AG10803 (cell line): ENCODE data around the gene USP47.

Source experiments
- DNase-seq: peaks from one replicate; pipeline ENCODE4 v3.0.0; 2010; ENCODE audit warnings: low read depth
- H3K4me3 ChIP-seq: 2 replicates; pipeline ENCODE4 v1.5.1; 2011; ENCODE audit warnings: mild to moderate bottlenecking, low read length, control low read depth
- TF ChIP-seq, protein P1 (sequence below): conservative IDR thresholded peaks from 2 replicates; pipeline ENCODE4 v1.5.1; 2011; ENCODE audit warnings: mild to moderate bottlenecking, low read length, control low read depth, inconsistent platforms

The USP47 gene

DNA sequence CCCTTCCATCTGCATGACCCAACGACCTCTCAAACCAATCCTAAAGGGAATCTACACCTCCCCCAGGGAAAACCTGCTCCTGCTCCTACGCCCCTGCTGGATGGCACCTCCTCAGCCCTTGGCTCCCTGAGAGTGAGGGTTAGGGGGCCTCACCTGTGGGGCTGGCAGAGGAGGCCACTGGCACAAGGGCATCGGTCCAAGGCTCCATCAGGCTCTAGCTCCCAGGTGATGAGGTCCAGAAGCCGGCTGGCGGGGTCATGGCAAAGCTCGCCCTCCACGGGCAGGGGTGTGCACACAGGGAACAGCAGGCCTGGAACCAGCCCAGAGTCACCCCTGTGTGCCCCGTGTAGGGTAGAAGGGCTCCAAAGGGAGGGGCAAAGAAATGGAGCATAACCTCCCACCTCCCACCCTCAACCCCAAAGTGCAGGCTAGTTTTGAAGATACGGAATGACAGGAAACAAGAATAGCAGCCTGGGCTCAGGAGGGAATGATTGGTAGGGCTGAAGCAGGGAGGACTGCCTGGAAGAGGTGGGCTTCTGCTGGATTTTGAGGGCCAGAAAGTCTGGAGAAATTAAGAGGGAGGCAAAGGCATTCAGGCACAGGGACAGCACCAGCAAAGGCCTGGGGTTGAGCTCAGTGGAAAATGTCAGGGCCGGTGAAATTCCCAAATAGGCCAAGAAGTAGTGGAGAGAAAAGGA is 124.0 kb downstream of the USP47 start:
- no peak overlapping the region for H3K4me3 ChIP-seq
- no peak for DNase-seq
- TF ChIP-seq, protein P1, sequence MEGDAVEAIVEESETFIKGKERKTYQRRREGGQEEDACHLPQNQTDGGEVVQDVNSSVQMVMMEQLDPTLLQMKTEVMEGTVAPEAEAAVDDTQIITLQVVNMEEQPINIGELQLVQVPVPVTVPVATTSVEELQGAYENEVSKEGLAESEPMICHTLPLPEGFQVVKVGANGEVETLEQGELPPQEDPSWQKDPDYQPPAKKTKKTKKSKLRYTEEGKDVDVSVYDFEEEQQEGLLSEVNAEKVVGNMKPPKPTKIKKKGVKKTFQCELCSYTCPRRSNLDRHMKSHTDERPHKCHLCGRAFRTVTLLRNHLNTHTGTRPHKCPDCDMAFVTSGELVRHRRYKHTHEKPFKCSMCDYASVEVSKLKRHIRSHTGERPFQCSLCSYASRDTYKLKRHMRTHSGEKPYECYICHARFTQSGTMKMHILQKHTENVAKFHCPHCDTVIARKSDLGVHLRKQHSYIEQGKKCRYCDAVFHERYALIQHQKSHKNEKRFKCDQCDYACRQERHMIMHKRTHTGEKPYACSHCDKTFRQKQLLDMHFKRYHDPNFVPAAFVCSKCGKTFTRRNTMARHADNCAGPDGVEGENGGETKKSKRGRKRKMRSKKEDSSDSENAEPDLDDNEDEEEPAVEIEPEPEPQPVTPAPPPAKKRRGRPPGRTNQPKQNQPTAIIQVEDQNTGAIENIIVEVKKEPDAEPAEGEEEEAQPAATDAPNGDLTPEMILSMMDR, result no peak

DNA sequence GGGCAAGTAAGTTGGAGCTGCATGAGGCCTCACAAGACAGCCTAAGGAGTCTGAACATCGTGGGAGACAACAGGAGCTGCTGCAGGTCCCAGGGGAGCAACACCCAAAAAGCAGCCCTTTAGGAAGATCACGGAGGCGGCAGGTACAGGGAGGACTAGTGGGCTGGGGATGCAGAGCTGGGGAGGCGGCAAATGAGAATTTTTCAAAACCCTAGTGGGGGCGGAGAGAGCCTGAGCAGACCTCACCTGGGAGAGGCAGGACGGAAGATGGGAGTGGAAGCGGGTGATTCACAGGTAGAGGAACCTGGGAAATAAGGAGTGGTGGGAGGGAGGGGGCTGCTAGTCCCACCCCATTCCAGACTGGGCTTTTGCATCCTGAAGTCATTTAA is 124.6 kb downstream of the USP47 start:
- H3K4me3 ChIP-seq, result no peak overlapping the region
- TF ChIP-seq, protein P1, result no peak
- no peak for DNase-seq

DNA sequence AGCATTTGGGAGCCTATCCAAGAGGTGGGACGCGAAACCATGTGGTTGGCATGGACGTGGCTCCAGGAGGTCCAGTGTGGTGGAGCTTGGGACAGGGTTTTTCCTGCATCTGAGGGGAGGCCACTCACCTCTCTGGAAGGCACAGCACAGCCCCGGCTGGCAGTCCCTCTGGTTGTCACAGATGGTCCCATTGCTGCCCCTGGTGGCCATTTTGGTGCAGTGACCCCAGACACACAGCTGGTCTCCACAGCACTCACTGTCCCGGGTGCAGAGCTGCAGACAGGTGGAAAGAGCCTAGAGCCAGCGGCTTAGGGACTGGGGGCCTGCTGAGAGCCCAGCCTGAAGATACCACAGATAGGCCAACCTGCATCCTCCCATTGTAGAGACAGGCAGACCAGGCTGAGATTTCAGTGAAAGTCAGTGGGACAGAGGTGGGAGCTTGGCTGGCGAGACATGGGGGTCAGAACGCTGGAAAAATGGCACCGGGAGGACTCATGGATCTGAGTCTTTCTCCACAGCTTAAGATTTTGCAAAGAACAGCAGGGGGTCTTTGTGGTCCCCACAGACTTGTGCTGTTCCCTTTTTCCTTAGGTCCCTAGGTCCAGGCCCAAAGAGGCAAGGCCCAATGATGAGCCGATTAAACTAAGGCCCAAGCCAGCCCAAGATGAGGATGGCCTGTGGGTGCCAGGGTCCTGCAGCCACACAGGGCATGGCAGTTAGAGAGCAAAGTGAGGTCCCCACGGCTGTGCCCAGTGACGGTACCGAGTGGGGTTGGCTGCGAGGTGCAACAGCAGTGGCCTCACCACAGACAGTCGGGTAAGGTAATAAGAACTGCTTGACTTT is 125.3 kb downstream of the USP47 start:
- TF ChIP-seq, protein P1, result peak; percentile 66
- DNase-seq, result peak; percentile 30
- H3K4me3 ChIP-seq, result no peak overlapping the region

DNA sequence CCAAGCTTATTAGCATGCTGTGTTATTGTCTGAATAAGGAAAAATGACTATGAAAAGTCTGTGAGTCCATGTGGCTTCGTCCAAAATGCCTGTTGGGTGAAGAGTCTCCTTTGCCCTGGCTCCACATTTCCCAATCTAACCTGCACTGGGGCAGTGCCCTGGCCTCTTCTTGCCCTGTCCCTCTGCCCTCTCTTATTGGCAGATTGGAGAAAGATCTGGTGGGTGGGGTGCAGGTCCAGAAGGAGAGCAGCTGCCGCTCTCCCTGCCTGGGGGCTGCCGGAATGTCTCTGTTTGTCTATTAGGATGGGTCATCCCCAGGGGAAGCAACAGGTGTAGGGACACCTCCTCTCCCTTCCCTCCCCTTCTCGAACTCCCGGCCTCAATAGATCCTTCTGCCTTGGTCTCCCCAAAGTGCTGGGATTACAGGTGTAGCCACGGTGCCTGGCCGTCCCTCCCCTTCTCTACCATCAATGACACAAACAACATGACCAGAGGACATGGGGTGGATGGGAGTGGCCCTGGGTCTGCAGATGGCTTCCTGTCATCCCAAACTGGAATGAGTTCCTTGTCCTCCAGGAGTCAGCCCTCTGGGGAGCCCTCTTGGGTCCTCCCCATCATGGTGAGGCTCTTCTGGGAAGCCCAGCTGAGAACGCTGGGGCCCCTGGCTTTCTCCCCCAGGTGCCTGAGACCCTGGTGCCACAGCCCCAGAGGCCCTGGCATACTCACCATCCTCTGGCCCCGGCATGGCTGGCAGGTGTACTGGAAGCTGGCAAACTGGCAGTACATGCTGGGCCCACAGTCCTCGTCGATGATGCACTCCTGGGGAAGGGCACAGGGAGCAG is 126.1 kb downstream of the USP47 start:
- no peak overlapping the region for H3K4me3 ChIP-seq
- TF ChIP-seq, protein P1, result no peak
- DNase-seq, result no peak

GRCh38 chr11:11968511-11969280 is 126.9 kb downstream of the USP47 start:
- DNase-seq, result peak; percentile 94
- no peak overlapping the region for H3K4me3 ChIP-seq
- TF ChIP-seq, protein P1, result 0 out of 2 replicates have a peak, but pooled peaks have one; percentile 6

GRCh38 chr11:11969380-11970215 is 127.8 kb downstream of the USP47 start:
- no peak overlapping the region for H3K4me3 ChIP-seq
- peak; percentile 29 for DNase-seq
- TF ChIP-seq, protein P1, result 0 out of 2 replicates have a peak, but pooled peaks have one; percentile 6
